GM18499 (cell line): ENCODE data around the gene ETHE1.
A peak's percentile ranks its signal among the peaks of the same experiment; 100 is the strongest.
"Not testable (repeated sequence)": the region's sequence is repeated elsewhere in the genome, so short reads cannot be mapped to it uniquely, and the experiment has no call there.

Experiments
- ATAC-seq: cut with Tn5 transposase; IDR thresholded peaks from one replicate; pipeline ENCODE4 v1.9.1; 2021; ENCODE audit warnings: moderate number of reproducible peaks; ENCODE audit not compliant: insufficient read depth, unreplicated experiment

Gene ETHE1

GRCh38 chr19:43525836-43526771 lies 897 bp downstream of the ETHE1 start:
- ATAC-seq: no peak

GRCh38 chr19:43524922-43525835 lies 1.8 kb downstream of the ETHE1 start:
- no peak for ATAC-seq

- ATAC-seq: not testable (repeated sequence)
Measured at GRCh38 chr19:43523696-43524095, 3.3 kb downstream of the ETHE1 start.

GRCh38 chr19:43522929-43523328 lies 4.1 kb downstream of the ETHE1 start:
- ATAC-seq: no peak

GRCh38 chr19:43519436-43520088 lies 7.4 kb downstream of the ETHE1 start:
- no peak for ATAC-seq

GRCh38 chr19:43518051-43518450 lies 8.9 kb downstream of the ETHE1 start:
- ATAC-seq: no peak

- not testable (repeated sequence) for ATAC-seq
Measured at GRCh38 chr19:43512399-43512798, 14.6 kb downstream of the ETHE1 start.

- ATAC-seq: no peak
Measured at GRCh38 chr19:43511324-43511723, 15.7 kb downstream of the ETHE1 start.

- ATAC-seq: no peak
Measured at GRCh38 chr19:43510713-43511112, 16.3 kb downstream of the ETHE1 start.

GRCh38 chr19:43507880-43508279 lies 19.1 kb downstream of the ETHE1 start:
- ATAC-seq: no peak

- ATAC-seq: no peak
Measured at GRCh38 chr19:43506629-43507028, 20.4 kb downstream of the ETHE1 start.

- no peak for ATAC-seq
Measured at GRCh38 chr19:43505941-43506340, 21.1 kb downstream of the ETHE1 start.

GRCh38 chr19:43505186-43505456 lies 21.9 kb downstream of the ETHE1 start:
- no peak for ATAC-seq

GRCh38 chr19:43504426-43505185 lies 22.4 kb downstream of the ETHE1 start, which contains the start of gene PHLDB3:
PHLDB3 (minus strand) TSS chr19:43504746; CDS start chr19:43504118, 628 bp downstream.
- no peak for ATAC-seq

- ATAC-seq: peak; percentile 50
Measured at GRCh38 chr19:43503501-43504425, 23.2 kb downstream of the ETHE1 start.

GRCh38 chr19:43502419-43502976 lies 24.5 kb downstream of the ETHE1 start:
- no peak for ATAC-seq

GRCh38 chr19:43501661-43502418 lies 25.2 kb downstream of the ETHE1 start:
- ATAC-seq: no peak

GRCh38 chr19:43499042-43499441 lies 28.0 kb downstream of the ETHE1 start:
- no peak for ATAC-seq
